ENCODE data around the gene EFCAB11. TPM values are rescaled to one million over a fixed set of nuclear protein-coding genes. Genes with fewer than 3 reads are reported as not detected.

The EFCAB11 gene
- total and polyA plus RNA-seq, 2 of the 4 experiments (the other 2 are of a cell fraction) = 2.2 to 5.3 TPM

GRCh38 chr14:89866458-89866857, 88.1 kb downstream of the EFCAB11 start:
- Histone ChIP-seq H2AFZ (replicated peaks; ENCODE audit: low read length, poor library complexity) (peak overlapping the region; percentile 63), H3K56ac (ENCODE audit: extremely low read depth, insufficient read depth, low read length) (no peak overlapping the region), H3K4me2 (ENCODE audit: low read depth, low read length) (no peak overlapping the region), H2AK5ac (ENCODE audit: low read depth, low read length) (peak overlapping the region; percentile 81; the same call in 1 of the 2 replicates), H3K14ac (replicated peaks; ENCODE audit: low read depth, low read length) (no peak overlapping the region; the same call in 1 of the 2 replicates), H3K23ac (ENCODE audit: low read depth, low read length) (no peak overlapping the region), H2BK15ac (ENCODE audit: low read depth, low read length) (peak overlapping the region; percentile 14; the same call in 1 of the 3 replicates), H2BK5ac (ENCODE audit: low read depth, low read length, poor library complexity, severe bottlenecking) (no peak overlapping the region), H2BK20ac (ENCODE audit: low read depth, low read length) (no peak overlapping the region), H4K91ac (ENCODE audit: insufficient read depth, low read depth, low read length) (0 out of 2 replicates have a peak overlapping the region, but pooled peaks have one; percentile 1), H2BK120ac (ENCODE audit: low read depth, low read length) (peak overlapping the region; percentile 14; the same call in 1 of the 2 replicates), H2AK9ac (replicated peaks; ENCODE audit: low read depth, low read length, poor library complexity) (no peak overlapping the region), H4K5ac (ENCODE audit: low read depth, low read length) (no peak overlapping the region), H3K27ac (ENCODE audit: insufficient read depth, low read length) (no peak overlapping the region), H3K27me3 (ENCODE audit: control insufficient read depth, insufficient read depth, low read length) (no peaks in the 10 kb centered on the region), H3K9me1 (ENCODE audit: insufficient read depth, low read length) (peaks cover 3% of the 10 kb centered on the region; the same call in 1 of the 2 replicates), H3K9ac (ENCODE audit: low read depth, low read length) (no peak overlapping the region), H3K4me3 (ENCODE audit: insufficient read depth, low read depth, low read length) (no peak overlapping the region), H3K79me1 (ENCODE audit: low read depth in 1 of 2, low read length in 2 of 2) (0 out of 4 replicates have a peak, but pooled peaks cover 0 to 4% of the 10 kb centered on the region in 2 experiments), H4K8ac (ENCODE audit: low read depth in 2 of 2, low read length in 2 of 2) (no peak overlapping the region), H3K36me3 (ENCODE audit: control insufficient read depth, insufficient read depth, low read length) (no peaks in the 10 kb centered on the region), H3K4ac (ENCODE audit: low read depth, low read length) (peak overlapping the region; percentile 41), H3K4me1 (ENCODE audit: control insufficient read depth, insufficient read depth, low read length) (peaks cover 9% of the 10 kb centered on the region), H3K18ac (ENCODE audit: low read depth, low read length) (no peak overlapping the region), H3K9me3 (ENCODE audit: control insufficient read depth, insufficient read depth, low read length) (peaks cover 6% of the 10 kb centered on the region), H4K20me1 (ENCODE audit: insufficient read depth, low read length) (no peaks in the 10 kb centered on the region)
- POLR2A ChIA-PET (ENCODE audit: unreplicated experiment) = no interaction called here
- CTCF ChIA-PET = no interaction called here
- in situ Hi-C loops (cut with MboI; ENCODE audit: low sequenced_read_pairs) = no loop called here
- DNase-seq (no peak), ATAC-seq (ENCODE audit: low read depth) (no peak; the same call in 1 of the 2 replicates)
- dilution Hi-C loops (cut with HindIII; ENCODE audit: low sequenced_read_pairs, unreplicated experiment) = no loop called here
- intact Hi-C loops (cut with micrococcal nuclease) = no loop called here
- no peak for TF ChIP-seq CEBPB (IDR thresholded peaks at IDR 0.05; ENCODE audit: low read depth, low read length)
- TF ChIP-seq BHLHE40 (IDR thresholded peaks at IDR 0.05; ENCODE audit: low read depth, low read length) = no peak
- TF ChIP-seq MAFK (IDR thresholded peaks at IDR 0.05; ENCODE audit: low read depth, low read length) = no peak
- TF ChIP-seq, protein P1, sequence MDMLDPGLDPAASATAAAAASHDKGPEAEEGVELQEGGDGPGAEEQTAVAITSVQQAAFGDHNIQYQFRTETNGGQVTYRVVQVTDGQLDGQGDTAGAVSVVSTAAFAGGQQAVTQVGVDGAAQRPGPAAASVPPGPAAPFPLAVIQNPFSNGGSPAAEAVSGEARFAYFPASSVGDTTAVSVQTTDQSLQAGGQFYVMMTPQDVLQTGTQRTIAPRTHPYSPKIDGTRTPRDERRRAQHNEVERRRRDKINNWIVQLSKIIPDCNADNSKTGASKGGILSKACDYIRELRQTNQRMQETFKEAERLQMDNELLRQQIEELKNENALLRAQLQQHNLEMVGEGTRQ (IDR thresholded peaks at IDR 0.05; ENCODE audit: low read depth, low read length) = no peak
- no peak for TF ChIP-seq RFX5 (IDR thresholded peaks at IDR 0.05; ENCODE audit: low read depth, low read length)
- no peak for TF ChIP-seq RCOR1 (IDR thresholded peaks at IDR 0.05; ENCODE audit: insufficient replicate concordance, low read length)
- no peak for TF ChIP-seq FOS (IDR thresholded peaks at IDR 0.05; ENCODE audit: low read depth, low read length)
- no peak for TF ChIP-seq RAD21 (IDR thresholded peaks at IDR 0.05; ENCODE audit: low read length)
- TF ChIP-seq POLR2A (IDR thresholded peaks at IDR 0.05; ENCODE audit: low read depth, low read length) = no peak
- no peak for TF ChIP-seq CHD1 (IDR thresholded peaks at IDR 0.05; ENCODE audit: low read depth, low read length)
- no peak for TF ChIP-seq NFE2L2 (IDR thresholded peaks at IDR 0.05; ENCODE audit: low read depth, low read length)
- TF ChIP-seq, protein P2, sequence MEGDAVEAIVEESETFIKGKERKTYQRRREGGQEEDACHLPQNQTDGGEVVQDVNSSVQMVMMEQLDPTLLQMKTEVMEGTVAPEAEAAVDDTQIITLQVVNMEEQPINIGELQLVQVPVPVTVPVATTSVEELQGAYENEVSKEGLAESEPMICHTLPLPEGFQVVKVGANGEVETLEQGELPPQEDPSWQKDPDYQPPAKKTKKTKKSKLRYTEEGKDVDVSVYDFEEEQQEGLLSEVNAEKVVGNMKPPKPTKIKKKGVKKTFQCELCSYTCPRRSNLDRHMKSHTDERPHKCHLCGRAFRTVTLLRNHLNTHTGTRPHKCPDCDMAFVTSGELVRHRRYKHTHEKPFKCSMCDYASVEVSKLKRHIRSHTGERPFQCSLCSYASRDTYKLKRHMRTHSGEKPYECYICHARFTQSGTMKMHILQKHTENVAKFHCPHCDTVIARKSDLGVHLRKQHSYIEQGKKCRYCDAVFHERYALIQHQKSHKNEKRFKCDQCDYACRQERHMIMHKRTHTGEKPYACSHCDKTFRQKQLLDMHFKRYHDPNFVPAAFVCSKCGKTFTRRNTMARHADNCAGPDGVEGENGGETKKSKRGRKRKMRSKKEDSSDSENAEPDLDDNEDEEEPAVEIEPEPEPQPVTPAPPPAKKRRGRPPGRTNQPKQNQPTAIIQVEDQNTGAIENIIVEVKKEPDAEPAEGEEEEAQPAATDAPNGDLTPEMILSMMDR (conservative IDR thresholded peaks at IDR 0.05; ENCODE audit: low read depth, low read length) = no peak
- TF ChIP-seq SMC3 (IDR thresholded peaks at IDR 0.05; ENCODE audit: low read depth, low read length) = no peak
- no peak for TF ChIP-seq MXI1 (IDR thresholded peaks at IDR 0.05; ENCODE audit: borderline replicate concordance, low read depth, low read length)
- TF ChIP-seq, protein P3, sequence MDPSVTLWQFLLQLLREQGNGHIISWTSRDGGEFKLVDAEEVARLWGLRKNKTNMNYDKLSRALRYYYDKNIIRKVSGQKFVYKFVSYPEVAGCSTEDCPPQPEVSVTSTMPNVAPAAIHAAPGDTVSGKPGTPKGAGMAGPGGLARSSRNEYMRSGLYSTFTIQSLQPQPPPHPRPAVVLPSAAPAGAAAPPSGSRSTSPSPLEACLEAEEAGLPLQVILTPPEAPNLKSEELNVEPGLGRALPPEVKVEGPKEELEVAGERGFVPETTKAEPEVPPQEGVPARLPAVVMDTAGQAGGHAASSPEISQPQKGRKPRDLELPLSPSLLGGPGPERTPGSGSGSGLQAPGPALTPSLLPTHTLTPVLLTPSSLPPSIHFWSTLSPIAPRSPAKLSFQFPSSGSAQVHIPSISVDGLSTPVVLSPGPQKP (IDR thresholded peaks at IDR 0.05; ENCODE audit: borderline replicate concordance, low read depth, low read length) = no peak
- TF ChIP-seq MAZ (IDR thresholded peaks at IDR 0.05; ENCODE audit: borderline replicate concordance, low read depth, low read length) = no peak
- no TSS peak for BruUV-seq (replicated peaks)
- no CpG with 5 or more reads among the region's 3 CpGs for WGBS, 2 experiments (ENCODE audit: extremely low coverage in 2 of 2, insufficient read length in 1 of 2)
